Superior temporal gyrus (tissue), 1 donor: ENCODE measurements around the gene RMP24.
"Not testable (repeated sequence)": the region's sequence is repeated elsewhere in the genome, so short reads cannot be mapped to it uniquely, and the experiment has no call there.

Experiments used
- DNase-seq: peaks from one replicate; pipeline ENCODE4 v3.0.0-alpha.2; 2016; ENCODE audit errors: extremely low spot score

The RMP24 gene

DNA sequence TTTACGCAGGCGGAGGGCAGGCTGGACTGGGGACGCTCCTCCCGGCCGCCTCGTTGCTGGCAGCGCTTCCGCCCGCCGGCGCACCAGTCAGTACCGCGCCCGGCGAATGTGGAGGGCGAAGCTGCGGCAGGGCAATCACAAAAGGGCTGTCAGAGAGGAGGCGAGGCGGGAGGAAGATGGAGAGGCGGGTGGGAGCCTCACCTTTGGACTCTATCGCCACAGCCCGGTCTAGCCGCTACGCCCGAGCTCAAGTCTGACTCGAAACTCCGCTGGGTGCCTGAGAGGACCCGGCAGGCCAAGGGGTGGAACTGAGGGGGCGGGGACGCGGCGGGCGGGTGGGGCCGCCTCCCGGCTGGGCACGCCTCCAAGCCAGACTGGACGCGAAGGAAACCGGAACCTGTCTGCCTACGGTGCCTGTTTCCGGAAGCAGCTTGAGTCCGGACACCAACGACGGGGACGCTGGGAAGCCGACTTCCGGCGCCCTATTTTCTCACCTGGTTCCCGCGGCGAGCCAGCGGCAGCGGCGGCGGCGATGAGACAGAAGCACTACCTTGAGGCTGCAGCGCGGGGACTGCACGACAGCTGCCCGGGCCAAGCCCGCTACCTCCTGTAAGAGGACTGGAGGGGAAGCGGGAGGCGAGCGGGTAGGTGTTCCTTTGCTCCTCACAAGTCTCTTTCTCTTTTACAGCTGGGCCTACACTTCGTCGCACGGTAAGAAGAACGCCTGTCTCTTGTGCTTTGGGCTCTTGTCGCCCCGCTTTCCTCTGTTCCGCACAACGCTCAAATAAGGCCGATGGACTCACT, at the start of gene RMP24:
Gene RMP24, plus strand, starts transcription at position 483 of the 804 bp plus-strand sequence.
- peak; percentile 96 for DNase-seq

DNA sequence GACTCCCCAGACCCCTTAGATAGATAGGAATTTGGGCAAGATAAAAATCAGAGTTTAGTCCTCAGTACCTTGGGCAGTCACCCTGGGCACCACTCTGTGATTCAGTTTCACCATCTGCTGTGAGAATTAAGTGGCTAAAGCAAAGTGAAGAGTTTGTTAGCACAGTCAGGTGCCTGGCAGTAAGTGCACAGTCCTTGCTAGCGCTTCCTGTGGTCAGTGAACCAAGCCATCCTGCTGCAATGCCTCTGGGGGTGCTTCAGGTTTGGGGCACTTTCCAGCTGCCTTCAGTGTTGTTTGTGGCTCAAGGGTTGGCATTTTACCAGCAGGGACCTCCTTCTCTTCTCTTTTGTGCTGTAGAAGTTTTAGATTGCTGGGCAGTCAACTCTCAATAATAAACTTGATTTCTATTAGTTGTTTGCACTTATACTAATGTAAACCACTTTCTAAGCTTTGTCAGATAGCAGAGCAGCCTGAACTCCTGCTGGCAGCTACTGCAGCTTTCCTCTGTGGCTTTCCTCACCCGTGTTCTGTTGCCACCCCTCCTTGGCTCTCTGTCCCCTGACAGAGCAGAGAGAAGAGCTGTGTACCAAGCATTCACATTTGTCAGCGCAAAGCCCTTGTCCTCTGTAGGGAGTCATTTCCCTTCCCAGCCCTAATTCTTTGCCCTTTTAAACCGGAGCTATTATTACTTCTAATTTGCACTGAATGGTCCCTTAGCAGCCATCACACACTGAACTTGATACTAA, 48.4 kb upstream of the RMP24 start:
- DNase-seq: no peak

DNA sequence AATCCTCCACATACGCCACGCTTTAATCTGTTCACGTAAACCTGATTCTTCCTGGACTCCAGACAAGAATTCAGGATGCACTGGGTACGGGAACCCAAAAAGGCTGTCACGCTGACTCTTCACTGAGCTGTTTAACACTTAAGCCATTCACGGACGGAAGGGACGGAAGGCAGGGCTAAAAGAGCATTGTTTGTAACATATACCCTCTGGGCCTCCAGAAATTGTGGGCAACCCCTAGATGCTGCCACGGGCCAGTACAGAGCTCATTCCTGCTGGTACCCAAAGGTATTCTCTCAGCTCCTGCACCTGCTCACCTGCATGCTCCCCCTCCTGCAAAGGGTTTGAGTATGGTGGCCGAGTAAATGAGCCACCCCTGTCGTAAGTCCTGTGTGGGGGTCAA, 45.6 kb upstream of the RMP24 start:
- no peak for DNase-seq

DNA sequence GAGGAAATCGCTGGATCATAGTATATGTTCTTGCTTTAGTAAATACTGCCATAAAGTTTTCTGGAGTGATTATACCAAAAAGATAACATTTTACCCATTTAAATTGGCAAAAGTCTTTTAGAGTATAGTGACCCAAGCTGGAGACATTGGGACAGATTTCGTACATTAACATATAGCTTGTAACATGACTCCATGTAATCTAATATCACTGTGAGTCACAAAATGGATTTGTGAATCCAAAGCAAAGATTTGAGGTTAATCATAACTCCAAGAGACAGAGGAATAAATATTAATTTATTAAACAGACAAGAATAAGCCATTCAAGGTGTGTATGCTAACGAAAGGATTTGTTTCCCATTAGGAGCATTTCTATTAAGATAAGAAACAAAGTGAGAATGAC, 45.0 kb upstream of the RMP24 start:
- no peak for DNase-seq

DNA sequence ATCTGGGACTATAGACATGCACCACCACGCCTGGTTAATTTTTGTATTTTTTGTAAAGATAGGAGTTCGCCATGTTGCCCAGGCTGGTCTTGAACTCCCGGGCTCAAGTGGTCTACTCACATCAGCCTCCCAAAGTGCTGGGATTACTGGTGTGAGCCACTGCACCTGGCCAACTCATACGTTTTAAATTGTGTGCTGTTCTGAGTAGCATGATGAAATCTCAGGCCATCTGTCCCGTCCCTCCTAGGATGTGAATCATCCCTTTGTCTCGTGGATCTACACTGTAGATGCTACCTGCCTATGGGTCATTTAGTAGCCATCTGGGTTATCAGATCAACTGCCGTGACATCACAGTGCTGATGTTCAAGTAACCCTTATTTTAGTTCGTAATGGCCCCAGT, 38.5 kb upstream of the RMP24 start:
- no peak for DNase-seq

DNA sequence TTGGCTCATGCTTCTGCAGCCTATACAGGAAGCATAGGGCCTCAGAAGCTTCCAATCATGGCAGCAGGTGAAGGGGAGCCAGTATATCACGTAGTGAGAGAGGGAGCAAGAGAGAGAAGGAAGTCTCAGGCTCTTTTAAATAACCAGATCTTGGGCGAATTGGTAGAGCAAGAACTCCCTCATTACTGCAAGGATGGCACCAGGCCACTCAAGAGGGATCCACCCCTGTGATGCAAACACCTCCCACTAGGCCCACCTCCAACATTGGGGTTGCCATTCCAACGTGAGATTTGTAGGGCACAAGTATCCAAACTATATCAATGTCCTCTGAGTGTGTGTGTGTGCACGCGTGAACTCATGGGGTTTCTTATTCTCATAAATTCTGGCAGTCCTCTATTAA, 37.6 kb upstream of the RMP24 start:
- DNase-seq: no peak

DNA sequence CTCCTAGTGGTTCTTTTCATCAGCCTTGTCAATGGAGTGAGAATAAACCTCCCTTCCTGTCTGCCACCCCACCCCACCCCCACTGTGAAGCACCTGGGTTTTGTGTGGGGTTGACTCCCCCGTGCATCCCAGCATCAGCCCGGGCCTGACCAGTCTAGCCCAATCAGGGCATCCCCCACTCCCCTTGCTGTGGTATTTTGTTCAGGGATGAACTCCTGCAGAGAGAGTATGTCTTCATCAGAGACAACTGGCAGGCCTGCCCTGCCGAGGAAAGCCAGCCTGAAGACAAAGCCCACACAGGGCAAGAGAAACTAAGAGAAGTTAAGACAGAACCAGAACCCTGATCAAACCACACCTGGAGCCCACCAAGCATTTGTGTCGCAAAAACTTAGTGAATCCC, 36.7 kb upstream of the RMP24 start:
- DNase-seq: no peak

DNA sequence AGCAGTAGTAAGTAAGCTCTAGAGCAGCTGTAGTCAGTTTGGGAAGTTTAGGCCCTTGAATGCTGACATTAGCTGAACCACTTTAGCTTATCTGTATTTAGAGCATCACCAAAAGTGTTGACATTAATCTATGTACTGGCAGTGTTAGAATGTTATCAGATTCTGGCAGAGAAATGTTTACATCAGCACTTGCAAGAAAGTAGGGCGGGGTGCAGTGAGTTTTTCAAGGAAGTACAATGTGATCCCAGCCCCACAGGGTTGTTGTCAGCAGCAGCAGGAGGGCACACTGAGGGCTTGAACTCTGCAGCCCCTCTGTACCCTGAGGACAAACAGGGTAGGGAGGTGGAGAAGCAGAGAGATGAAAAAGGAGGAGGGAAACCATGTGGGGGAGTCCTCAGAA, 35.5 kb upstream of the RMP24 start:
- DNase-seq: no peak

DNA sequence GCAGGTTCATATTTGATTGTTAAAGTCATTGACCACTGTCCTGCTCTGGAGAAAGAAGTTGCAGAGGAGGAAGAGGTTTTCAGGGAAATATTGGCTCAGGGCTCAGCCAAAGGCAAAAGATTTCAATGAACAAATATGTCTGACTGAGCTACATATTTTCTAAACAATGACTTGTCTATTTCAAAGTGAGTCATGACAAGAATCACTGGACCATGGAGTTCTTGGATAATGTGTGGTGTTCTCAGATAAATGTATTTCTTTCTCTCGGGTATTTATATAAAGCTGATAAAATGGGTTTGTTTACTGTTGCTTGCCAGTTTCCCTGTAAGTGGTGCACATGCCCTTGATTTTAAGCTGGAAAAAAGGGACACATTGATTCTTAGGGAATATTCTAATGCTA, 34.3 kb upstream of the RMP24 start:
- DNase-seq: no peak

DNA sequence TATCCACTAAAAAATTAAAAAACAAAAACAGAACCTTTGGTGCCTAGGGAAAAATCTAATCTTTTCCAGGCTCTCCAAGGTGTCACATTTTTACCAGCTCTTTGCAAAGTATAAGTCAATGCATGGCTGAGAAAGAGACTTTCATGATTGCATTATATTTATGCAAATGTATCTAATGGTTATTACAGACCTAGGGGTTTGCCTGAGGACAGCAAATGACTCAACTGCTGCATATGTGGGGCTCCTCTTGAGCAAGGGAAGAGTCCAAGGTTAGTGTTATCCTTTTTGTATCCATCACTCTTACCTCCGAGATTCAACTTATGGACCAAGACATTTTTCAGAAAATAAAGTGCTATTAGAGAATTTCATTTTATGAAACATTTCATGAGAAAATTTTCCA, 33.9 kb upstream of the RMP24 start:
- no peak for DNase-seq

DNA sequence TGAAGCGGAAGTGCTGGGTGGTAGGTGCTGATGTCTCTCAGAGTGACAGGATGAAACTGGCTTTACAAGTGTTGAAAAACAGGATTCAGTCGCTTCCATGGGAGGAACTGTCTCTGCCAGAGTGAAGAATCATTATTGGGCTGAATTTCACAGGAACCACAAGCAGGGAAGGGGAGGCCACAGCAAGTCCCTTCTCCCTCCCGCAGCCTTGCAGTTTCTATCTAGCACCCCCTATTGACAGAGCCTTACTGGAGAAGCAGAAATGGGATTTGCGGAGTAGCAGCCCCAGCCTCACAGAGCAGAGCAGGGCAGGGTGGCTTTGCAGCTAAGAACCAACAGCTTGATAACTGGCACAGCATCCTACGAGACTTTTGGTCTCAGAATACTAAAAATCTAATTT, 33.3 kb upstream of the RMP24 start:
- DNase-seq: no peak

DNA sequence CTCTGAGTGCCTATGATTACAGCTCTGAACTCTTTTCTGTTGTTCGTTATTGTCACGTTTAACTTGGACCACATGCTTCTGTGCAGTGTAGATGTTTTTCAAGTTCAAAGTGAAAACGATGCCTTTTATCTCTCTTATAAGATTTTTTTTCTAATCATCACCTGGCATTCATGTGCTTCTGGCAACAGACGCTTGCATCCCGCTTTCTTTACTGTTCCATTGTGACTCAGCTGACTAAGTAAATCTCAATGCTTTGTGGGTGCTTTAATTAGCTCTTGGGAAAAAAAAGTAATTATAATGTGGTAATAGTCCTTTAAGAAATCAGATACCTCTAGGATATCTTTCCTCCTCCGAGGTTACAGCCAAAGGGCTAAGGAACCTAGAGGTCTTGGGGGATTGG, 31.2 kb upstream of the RMP24 start:
- DNase-seq: no peak

DNA sequence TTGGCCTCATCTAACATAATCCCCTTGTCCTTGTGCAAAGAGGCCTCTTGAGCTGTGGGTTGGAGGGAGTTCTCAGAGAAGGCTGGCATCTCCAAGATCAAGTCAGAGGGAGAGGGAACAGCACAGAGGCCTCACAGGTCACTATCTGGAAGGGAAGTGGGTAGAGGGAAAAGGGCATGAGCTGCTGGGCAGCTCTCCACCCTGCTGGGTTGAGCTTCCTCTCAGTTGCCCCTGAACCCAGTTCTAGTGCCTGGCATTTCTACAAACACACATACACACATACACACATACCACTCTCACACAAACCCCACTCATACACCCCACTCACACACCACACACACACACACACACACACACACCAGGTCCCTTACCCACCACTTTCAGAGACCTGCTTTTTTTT, 30.3 kb upstream of the RMP24 start:
- no peak for DNase-seq

DNA sequence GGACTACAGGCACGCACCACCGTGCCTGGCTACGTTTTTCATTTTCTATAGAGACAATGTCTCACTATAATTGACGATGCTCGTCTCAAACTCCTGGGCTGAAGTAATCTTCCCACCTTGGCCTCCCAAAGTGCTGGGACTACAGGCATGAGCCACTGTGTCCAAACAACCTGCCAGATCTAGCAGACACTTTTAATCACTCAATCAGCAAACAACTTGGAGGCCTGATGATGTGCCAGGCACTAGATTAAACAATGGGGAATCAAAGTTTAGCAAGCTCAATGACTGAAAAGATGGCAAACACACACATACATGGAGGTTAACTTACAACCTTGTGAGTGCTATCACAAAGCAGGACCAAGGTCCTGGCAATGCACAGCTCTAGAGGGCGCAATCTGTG, 29.8 kb upstream of the RMP24 start:
- no peak for DNase-seq

DNA sequence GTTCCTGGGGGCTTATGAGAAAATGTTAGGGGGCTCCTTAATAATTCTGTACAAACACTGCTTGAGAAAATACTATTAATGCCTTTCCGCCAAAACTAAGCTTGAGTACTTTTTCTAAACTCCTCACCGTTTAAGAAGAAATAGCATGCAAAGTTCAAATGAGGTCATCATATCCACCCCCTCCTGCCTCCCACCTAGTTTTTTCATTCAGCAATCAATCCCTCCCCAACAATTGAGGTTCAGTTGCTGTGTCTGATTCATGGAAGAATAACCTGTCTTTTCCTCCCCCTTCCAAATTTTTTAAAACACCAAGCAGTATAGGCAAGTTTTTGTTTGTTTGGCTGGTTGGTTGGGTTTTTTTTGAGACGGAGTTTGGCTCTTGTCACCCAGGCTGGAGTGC, 24.4 kb upstream of the RMP24 start:
- DNase-seq: no peak

DNA sequence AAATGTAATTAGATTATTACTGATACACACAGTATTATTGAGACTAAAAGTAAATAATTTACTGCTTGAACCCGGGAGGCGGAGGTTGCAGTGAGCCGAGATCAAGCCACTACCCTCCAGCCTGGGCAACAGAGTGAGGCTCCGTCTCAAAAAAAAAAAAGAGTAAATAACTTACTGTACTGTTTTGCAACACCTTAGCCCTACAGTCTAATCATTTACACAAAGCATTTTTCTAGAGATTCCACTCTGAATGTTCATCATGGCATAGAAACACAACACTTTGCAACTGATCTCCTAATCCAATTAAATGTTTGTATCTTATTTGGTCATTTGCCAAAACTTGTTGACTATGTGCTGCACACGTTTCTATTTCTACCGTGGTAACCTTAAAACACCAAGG, 23.4 kb upstream of the RMP24 start:
- no peak for DNase-seq

DNA sequence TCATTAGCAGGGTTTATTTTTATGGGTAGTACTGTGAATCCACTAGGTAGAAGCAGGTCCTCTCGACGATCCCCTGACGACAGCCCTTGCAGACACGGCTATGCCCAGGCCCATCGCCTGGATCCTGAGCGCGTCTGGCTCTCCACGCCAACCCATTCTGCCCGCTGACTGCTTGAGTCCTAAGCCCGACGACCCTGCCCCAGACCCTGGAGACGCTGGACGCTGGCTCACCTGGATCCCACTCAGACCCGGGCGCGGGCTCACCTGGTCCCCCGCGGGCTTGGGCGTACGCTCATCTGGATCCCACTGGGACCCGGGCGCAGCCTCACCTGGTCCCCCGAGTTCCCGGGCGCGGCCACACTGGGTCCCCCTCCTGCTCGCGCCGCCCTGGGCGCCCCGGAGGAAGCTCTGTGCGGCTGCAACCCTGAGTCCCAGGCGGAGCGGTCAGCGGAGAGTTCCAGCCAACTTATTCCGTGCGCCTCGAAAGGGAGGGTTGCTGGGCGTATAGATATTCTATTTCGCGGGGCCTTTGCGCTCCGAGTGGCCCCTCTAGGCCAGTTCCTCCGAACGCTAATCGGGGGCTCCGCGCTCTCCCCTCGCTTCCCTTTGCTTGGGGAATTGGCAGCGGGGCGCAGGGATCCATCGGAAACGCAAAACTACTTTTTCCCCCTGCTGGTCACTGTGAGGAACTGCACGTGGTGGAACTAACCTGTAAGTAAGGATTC, 22.4 kb upstream of the RMP24 start:
- DNase-seq: peak; percentile 91

DNA sequence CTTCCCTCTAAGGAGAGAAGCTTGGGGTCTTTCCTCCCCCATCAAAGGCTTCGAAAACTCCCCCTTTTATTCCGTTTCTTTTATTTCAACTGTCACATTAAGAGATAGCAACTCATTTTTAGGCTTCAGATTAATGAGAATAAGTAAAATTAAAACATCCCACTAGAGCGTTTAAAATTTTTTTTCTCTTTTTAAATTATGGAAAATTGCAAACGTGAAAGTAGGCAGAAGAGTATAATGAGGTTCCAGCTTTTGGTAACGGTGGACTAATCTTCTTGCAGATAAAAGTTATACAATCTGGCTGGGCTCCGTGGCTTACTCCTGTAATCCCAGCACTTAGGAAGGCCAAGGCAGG, 21.9 kb upstream of the RMP24 start:
- no peak for DNase-seq

DNA sequence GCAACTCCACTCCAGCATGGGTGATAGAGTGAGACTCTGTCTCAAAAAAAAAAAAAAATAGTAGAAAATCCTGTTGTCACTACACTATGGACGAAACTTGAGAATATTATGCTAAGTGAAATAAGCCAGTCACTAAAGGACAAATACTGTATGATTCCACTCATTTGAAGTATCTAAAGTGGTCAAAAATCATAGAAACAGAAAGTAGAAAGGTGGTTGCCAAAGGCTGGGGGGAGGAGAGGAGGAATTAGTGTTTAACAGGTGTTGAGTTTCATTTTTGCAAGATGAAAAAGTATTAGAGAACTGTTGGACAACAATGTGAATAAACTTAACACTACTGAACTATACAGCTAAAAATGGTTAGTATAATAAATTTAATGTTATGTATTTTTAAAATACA, 18.8 kb upstream of the RMP24 start:
- DNase-seq: no peak

DNA sequence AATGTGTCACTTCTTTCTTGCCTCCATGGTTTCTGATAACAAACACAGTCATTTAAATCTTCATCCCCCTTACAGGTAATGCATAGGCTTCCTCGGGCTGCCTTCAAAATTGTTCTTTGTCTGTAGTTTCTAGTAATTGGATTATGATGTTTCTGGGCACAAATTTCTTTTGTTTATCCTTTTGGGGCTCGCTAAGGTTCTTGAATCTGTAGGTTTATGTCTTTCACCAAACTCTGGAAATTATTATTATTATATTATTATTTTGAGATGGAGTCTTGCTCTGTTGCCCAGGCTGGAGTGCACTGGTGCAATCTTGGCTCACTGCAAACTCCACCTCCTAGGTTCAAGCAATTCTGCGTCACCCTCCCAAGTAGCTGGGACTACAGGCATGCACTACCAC, 16.3 kb upstream of the RMP24 start:
- no peak for DNase-seq

DNA sequence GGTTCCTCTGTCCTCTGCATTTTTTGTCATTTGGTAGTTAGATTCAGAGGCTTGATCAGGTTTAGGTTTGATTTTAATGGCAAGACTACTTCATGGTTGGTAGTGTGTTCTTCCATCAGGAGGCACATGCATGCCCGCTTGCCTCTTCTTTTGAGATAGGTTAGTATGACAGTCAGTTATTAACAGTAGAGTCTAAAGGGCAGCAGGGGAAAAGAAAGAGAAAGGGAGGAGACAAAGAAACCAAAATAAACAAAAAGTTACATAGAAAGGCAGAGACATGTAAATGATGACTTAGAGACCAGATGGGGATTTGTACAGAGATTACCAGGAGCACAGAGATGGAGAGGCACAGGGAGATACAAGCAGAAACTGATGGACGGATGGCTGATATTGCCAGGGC, 10.2 kb upstream of the RMP24 start:
- no peak for DNase-seq

DNA sequence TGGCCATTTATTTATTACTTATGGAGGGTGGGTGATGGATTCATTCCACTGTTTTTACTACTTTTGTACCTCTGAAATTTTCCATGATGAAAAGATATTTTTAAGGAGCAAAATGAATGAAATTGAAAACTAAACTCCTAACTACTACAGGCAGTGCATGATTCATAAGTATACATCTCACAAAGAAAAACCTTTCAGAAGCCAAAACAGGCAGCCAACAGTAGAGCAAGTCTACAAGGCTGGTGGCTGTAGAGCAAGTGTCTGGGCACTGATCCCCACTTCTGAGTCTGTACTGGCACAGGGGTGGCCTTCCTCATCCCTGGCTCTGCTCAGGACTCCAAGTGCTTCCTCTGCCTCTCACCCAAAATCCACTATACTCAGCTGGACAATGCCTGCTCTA, 8.2 kb upstream of the RMP24 start:
- DNase-seq: no peak

DNA sequence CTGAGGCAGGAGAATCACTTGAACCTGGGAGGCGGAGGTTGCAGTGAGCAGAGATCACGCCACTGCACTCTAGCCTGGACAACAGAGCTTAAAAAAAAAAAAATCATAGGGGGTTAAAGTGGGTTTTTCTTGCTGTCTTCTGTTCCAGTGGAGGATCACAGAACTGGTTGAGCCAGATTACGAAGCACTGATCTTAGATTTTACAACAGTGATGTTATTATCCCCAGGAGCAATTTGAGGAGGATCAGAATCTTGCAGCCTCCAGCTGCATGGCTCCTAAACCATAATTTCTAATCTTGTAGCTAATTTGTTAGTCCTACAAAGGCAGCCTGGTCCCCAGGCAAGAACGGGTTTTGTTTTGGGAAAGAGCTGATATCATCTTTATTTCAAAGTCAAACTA, 4.6 kb upstream of the RMP24 start:
- DNase-seq: not testable (repeated sequence)
